ENCODE measurements around the gene DNMT3A. TPM values are rescaled to one million over a fixed set of nuclear protein-coding genes. Genes with fewer than 3 reads are reported as not detected.

DNMT3A gene
- total RNA-seq, 3 donors from 2014 or later, result 89.2 to 106 (median 103) TPM

DNA sequence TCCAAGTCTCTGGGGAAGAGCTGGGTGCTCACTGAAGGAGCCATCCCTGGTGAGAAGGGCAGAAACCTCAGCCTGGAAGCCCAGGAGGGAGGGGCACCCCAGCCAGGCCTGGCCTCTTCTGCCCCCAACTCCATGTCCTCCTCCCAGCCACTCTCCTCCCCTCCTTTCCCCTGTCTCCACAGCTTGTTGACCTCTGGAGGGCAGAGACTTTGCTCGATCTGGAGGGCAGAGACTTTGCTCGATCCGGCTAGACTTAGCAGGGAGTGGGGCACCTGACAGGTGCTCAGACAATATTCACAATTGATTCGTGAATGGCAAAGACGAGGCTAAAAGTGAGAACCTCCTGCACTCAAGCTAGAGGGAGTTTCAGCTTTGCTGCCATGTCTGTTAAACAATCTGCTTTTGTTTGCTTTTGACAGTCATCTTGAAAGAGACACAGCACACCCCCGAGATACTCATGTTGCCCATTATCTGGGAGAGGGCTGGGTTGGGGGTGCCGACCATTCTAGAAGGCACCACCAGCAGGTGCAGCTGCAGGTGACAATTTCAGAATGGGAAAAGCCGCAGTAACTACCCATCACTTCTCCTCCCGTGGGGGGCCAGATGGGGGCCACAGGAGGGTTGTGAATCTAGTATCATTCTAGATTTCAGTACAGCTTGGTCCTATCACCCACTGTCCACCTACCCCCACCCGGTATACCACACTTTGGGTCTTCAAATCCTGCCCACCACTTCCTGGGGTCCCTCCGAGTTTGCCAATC, 54.8 kb downstream of the DNMT3A start:
- ATAC-seq (no peak), DNase-seq (no peak)
- Mint-ChIP-seq H3K4me1 (ENCODE audit: low read depth) (peaks cover 45% of the 10 kb centered on the region), H3K27me3 (ENCODE audit: low read depth) (no peaks in the 10 kb centered on the region), H3K4me3 (no peak overlapping the region), H3K36me3 (ENCODE audit: insufficient read depth) (peaks cover 8% of the 10 kb centered on the region), H3K9me3 (no peaks in the 10 kb centered on the region)

DNA sequence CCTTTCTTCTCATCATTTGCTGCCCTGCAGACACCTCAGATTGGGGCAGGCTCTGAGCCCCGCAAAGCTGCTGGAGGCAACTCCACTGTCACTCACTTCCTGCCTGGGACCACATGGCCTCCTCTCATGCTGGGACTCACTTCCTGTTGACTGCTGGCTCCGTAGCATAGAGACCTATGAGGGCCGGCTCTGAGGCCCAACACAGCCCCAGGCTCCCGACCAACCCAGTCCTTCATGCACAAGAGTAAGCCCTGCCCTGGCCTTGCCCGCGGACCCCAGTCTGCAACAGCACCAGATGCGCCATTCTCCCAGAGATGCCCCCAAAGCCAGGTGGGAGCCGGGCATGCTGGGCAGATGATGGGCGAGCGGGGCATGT, 55.7 kb downstream of the DNMT3A start:
- no peaks in the 10 kb centered on the region for H3K27me3 Mint-ChIP-seq (ENCODE audit: low read depth)
- peak; percentile 52 for DNase-seq
- H3K4me3 Mint-ChIP-seq, result peak overlapping the region; percentile 0
- peaks cover 45% of the 10 kb centered on the region for H3K4me1 Mint-ChIP-seq (ENCODE audit: low read depth)
- no peaks in the 10 kb centered on the region for H3K9me3 Mint-ChIP-seq
- H3K36me3 Mint-ChIP-seq (ENCODE audit: insufficient read depth), result peaks cover 10% of the 10 kb centered on the region
- ATAC-seq, result peak; percentile 99

DNA sequence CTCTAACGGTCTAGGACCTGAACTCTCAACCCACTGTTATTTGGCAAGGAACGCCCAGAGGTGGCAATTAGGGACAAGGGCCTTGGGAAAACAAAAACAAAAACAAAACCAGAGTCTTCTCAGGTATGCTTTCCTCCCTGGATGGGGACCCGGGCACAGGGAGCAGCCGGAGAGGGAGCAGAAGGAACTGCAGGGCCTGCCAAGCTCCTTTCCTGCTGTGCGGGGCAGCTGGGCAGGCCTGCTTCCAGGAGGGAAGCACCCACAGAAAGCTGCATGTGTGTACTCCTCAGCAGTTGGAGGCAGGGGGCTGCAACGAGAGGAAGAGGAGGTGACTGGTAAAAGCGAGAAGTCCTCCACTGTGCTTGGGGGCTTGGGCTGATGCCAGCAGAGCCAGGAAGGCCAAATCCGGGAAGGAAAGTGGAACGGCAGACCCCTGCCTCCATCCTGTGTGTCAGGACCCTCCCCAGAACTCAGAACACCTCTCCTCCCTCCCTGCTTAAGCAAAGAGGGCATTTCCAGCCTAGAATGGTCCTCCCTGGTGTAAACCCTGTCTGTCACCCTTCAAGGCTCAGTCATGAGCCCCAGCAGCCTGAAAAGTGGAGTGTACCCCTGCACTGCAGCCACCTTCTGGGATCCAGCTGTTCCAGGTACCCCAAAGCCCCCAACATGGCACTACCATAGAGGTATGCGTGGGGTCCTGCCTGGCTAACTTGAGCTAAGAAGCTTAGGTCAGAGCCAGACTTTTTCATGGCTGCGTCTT, 56.3 kb downstream of the DNMT3A start:
- peaks cover 48% of the 10 kb centered on the region for H3K4me1 Mint-ChIP-seq (ENCODE audit: low read depth)
- ATAC-seq, result no peak
- peaks cover 11% of the 10 kb centered on the region for H3K36me3 Mint-ChIP-seq (ENCODE audit: insufficient read depth)
- DNase-seq, result no peak
- H3K9me3 Mint-ChIP-seq, result no peaks in the 10 kb centered on the region
- H3K27me3 Mint-ChIP-seq (ENCODE audit: low read depth), result no peaks in the 10 kb centered on the region
- peak overlapping the region; percentile 0 for H3K4me3 Mint-ChIP-seq

DNA sequence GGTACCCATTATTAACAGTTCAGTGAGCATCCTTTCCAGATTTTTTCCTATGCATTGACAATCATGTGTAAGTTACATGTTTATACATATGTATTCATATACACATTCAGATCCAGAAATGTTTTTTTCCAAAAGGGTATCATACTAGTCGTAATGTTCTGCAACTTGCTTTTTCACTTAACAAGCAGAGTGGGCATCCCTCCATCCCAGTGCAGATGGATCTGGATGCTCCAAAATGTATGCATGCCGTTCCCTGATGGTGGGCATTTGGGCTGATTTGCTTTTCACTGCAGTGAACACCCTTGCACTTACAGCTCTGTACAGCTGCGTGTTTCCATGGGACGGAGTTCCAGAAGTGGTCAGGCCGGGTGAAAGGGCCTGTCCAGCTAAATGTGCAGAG, 57.0 kb downstream of the DNMT3A start:
- no peaks in the 10 kb centered on the region for H3K27me3 Mint-ChIP-seq (ENCODE audit: low read depth)
- H3K4me1 Mint-ChIP-seq (ENCODE audit: low read depth), result peaks cover 53% of the 10 kb centered on the region
- no peak for ATAC-seq
- H3K4me3 Mint-ChIP-seq, result no peak overlapping the region
- peaks cover 11% of the 10 kb centered on the region for H3K36me3 Mint-ChIP-seq (ENCODE audit: insufficient read depth)
- no peak for DNase-seq
- H3K9me3 Mint-ChIP-seq, result no peaks in the 10 kb centered on the region

DNA sequence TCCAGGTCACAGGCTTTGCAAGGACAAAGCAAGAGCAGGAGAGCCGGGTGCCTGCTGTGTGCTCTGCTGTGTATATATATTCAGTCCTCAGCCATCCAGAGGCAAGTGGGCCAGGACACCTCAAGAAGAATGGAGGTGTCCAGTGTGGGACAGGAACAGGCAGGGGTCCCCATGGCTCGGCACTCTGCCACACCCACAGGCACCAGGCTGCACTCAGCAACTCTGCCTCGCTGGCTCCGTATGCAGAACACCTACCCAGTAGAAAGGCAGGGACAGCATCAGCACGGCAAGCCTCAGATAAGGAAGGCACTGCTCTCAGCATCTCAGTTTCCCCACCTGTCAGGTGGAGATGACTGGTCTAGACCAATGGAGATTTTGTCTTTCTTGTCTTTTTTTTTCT, 57.8 kb downstream of the DNMT3A start:
- Mint-ChIP-seq H3K27me3 (ENCODE audit: low read depth) (no peaks in the 10 kb centered on the region), H3K9me3 (no peaks in the 10 kb centered on the region), H3K4me3 (no peak overlapping the region), H3K4me1 (ENCODE audit: low read depth) (peaks cover 60% of the 10 kb centered on the region), H3K36me3 (ENCODE audit: insufficient read depth) (peaks cover 15% of the 10 kb centered on the region)
- ATAC-seq, result no peak
- DNase-seq, result no peak

DNA sequence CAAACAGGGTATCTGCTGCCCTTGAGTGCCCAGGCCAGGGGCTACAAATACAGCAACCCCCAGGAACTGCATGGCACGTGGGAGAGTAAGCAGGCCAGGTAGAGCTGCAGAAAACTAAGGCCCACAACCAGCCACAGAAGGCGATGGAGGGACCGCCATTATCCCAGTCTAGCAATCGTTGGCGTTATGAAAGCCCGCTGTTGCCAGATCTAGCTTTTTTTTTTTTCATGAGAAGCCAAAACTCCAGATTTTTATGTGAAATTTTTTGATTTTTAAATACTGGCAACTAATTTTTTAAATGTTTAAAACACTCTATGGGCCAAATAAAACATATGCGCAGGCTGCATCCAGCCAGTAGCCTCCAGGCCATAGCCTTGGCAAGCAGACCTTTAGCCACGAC, 59.8 kb downstream of the DNMT3A start:
- DNase-seq (no peak), ATAC-seq (no peak)
- Mint-ChIP-seq H3K36me3 (ENCODE audit: insufficient read depth) (peaks cover 10% of the 10 kb centered on the region), H3K4me1 (ENCODE audit: low read depth) (peaks cover 64% of the 10 kb centered on the region), H3K4me3 (no peak overlapping the region), H3K9me3 (no peaks in the 10 kb centered on the region), H3K27me3 (ENCODE audit: low read depth) (no peaks in the 10 kb centered on the region)

DNA sequence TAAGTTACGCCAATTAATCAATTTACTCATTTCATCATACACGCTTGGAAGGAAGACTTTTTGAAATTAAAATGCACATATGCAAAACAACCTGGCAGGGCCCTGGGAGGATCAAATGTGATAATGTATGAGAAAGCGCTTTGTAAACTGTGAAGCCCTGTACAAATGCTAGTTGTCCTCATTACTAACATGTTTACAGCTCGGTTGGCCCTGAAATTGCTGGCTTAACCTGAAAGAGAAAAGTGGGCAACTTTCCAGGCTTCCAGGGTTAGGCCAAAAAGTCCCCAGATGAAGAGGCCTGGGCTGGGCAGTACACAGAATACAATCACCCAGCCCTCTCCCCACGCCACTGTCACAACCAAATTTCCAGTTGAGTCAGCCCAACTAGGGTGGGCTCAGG, 60.2 kb downstream of the DNMT3A start:
- ATAC-seq (no peak), DNase-seq (no peak)
- no peaks in the 10 kb centered on the region for H3K27me3 Mint-ChIP-seq (ENCODE audit: low read depth)
- H3K9me3 Mint-ChIP-seq, result no peaks in the 10 kb centered on the region
- H3K4me3 Mint-ChIP-seq, result no peak overlapping the region
- peaks cover 64% of the 10 kb centered on the region for H3K4me1 Mint-ChIP-seq (ENCODE audit: low read depth)
- H3K36me3 Mint-ChIP-seq (ENCODE audit: insufficient read depth), result peaks cover 10% of the 10 kb centered on the region

DNA sequence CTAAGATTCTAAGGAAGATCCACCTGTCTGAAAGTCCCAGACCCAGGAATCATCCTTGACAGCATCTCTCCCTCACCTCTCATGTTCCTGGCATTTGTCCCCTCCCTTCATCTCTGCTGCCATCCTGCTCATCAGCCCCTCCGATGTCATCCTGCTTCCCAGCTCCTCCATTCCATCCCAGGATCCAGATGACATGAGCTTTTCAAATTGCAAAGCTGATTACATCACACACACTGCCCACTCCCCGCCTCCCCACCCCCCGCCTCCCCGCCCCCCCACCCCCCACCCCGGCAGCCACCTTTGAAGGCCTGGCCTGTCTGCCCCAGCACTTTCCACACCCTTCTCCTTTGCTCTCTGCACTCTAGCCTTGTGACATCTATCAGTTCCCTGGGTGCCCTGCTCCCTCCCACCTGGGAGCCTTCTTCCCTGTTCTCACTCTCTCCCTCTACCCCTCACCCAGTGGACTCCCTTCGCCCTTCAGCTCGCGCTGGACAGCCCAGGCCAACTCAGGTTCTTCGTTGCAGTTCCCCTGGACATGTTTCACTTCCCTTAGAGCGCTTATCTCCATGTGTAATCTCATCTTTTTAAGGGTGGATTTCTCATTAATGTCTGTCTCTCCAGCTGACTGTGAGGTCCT, 61.6 kb downstream of the DNMT3A start:
- no peak for DNase-seq
- Mint-ChIP-seq H3K4me1 (ENCODE audit: low read depth) (peaks cover 65% of the 10 kb centered on the region), H3K36me3 (ENCODE audit: insufficient read depth) (peaks cover 7% of the 10 kb centered on the region), H3K27me3 (ENCODE audit: low read depth) (no peaks in the 10 kb centered on the region), H3K9me3 (no peaks in the 10 kb centered on the region), H3K4me3 (no peak overlapping the region)
- ATAC-seq, result no peak

DNA sequence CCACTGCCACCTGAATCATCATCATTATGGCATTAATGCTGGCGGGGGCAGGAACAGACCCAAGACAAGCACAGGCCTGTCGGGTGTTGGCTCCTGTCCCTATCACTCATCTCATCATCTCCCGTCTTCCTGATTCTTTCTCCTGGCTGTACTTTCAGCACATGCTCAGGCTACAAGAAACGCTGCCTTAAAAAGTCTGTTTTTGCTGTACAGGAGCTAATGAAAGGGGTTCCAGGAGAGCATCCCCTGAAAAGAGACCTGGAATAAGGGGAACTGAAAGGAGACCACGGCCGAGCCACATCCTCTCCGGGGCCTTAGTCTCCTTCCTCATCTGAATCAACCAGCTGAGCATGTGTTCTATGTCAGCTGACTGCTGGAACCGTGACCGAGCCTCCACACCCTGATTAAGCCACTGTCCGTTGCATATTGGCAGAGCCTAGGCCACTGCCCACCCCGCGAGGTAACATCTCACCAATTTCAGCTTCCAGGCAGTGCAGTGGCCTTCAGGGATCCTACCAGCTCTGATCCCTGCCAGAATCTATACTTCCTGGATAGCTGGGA, 62.6 kb downstream of the DNMT3A start:
- peaks cover 10% of the 10 kb centered on the region for H3K36me3 Mint-ChIP-seq (ENCODE audit: insufficient read depth)
- H3K4me3 Mint-ChIP-seq, result no peak overlapping the region

DNA sequence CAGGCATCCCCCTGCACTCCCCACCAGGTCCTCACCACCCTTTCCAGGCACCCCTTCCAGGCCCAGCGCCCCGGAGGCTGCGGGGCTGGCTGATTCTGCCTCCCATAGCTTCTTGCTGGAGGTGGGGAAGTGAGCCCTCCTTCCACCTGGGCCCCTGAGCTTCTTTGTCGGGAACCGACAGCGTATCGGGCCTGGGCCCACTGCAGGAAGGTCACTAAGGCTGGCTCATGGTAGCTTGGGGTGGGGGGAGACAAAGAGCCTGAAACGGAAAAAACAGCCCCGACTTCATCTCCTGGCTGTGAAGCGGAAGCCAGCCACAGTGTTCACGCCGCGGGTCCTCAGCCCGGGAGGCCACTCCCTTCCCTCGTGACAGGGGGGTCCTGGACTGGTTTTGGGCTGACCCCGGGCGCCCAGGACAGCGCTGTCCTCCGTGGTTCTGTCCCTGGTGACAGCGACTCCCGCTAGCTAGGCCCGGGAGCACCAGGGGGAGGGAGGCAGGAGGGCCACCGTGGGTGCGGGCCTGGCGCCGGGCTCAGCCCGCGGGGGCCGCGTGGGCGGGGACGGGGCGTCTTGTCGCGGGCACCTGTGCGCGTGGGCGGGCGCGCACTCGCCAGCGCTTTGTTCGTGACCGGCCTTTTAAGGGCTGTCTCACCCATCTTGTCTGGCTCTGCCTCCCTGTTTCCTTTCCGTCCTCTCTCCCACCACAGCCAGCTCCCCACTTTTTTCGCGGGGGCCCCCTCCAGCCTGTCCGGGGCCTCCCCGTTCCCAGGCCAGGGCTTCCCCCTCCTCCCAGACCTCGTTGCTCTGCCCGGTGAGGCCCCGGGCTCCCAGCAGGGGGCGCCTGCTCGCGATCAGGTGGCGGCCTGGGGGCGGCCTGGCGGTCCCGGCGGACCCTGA, 64.9 kb downstream of the DNMT3A start:
- DNase-seq (peak; percentile 71), ATAC-seq (peak; percentile 53 to 54)
- no peaks in the 10 kb centered on the region for H3K9me3 Mint-ChIP-seq
- H3K27me3 Mint-ChIP-seq (ENCODE audit: low read depth), result no peaks in the 10 kb centered on the region
- peaks cover 23% of the 10 kb centered on the region for H3K36me3 Mint-ChIP-seq (ENCODE audit: insufficient read depth)
- H3K4me1 Mint-ChIP-seq (ENCODE audit: low read depth), result peaks cover 69% of the 10 kb centered on the region
- H3K4me3 Mint-ChIP-seq, result peak overlapping the region; percentile 52

More for the DNA sequence above, 62.6 kb downstream of the DNMT3A start:
- Mint-ChIP-seq H3K27me3 (ENCODE audit: low read depth) (no peaks in the 10 kb centered on the region), H3K9me3 (no peaks in the 10 kb centered on the region), H3K4me1 (ENCODE audit: low read depth) (peaks cover 64% of the 10 kb centered on the region)
- ATAC-seq (no peak), DNase-seq (no peak)

DNA sequence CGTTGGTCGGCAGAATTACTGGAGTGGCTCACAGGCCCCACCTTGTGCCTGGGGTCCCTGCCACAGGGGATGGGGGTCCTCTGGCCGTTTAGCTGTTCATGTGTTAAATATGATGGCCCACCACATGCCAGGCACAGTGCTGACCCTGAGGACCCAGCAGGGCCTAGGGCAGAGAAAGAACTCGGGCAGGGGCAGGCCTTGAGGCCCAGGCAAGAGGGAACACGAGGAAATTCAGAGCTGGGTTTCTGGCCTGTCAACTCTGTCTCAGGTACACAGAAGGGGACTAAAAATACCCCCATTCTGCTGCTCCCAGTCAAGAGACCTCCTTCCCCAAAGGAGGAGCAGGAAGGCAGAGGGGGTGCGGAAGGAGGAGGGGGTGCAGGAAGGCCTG, 66.2 kb downstream of the DNMT3A start:
- ATAC-seq (no peak), DNase-seq (no peak)
- no peak overlapping the region for H3K4me3 Mint-ChIP-seq
- peaks cover 69% of the 10 kb centered on the region for H3K4me1 Mint-ChIP-seq (ENCODE audit: low read depth)
- peaks cover 25% of the 10 kb centered on the region for H3K36me3 Mint-ChIP-seq (ENCODE audit: insufficient read depth)
- no peaks in the 10 kb centered on the region for H3K9me3 Mint-ChIP-seq
- no peaks in the 10 kb centered on the region for H3K27me3 Mint-ChIP-seq (ENCODE audit: low read depth)

DNA sequence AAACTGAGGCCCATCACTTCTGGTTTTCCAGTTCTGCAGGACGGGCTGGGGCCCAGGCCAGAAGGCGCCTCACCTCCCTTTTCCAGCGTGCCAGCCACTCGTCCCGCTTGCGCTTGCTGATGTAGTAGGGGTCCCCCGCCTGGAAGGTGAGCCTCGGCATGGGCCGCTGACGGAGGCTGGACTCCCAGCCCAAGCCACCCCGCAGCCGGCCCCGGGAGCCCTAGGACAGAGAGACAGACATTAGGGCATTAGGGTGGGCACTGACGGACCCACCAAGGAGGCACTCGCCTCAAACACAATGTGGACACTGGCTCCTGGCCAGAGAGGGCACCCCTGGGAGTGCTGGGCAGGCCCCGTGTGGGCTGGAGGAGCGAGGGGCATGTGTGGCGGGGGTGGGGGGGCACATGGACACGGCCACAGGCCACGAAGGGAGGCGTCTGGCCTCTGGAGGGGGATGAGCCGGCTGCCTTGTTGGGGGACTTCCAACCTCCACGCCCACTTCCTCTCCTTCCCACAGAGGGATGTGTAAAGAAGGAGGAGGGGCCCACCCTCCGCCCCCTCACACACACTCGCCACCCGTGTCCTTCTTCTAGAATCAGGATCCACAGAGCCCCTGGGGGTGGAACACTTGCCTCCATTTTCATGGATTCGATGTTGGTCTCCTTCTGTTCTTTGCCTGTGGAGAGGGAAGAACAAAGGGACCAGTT, 66.7 kb downstream of the DNMT3A start:
- peak; percentile 23 to 25 for ATAC-seq
- H3K4me1 Mint-ChIP-seq (ENCODE audit: low read depth), result peaks cover 65% of the 10 kb centered on the region
- DNase-seq, result peak; percentile 62
- peaks cover 29% of the 10 kb centered on the region for H3K36me3 Mint-ChIP-seq (ENCODE audit: insufficient read depth)
- no peak overlapping the region for H3K4me3 Mint-ChIP-seq
- no peaks in the 10 kb centered on the region for H3K9me3 Mint-ChIP-seq
- no peaks in the 10 kb centered on the region for H3K27me3 Mint-ChIP-seq (ENCODE audit: low read depth)

DNA sequence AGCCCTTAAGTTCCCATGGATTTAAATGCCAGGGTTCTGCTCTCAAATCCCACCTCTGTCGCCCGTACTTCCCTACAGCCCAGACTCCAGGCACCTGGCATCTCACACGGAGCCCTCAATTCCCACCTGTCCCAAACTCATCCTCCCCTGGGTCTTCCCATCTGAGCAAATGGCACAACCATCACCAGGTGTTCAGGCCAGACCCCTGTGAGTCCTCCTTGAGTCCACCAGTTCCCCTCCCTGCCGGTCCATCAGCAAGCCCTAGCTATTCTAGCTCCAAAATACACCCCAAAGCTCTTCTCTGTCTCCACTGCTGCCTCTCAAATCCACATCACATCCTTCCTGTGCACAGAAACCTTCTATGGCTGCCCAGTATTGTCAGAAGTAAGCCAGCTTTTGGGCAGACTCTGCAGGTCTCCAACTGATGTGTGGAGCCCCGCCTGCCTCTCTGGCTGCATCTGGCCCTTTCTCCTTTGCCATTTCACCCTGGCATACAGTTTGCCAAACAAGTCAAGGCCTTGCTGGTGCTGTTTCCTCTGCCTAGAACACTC, 67.7 kb downstream of the DNMT3A start:
- peak overlapping the region; percentile 65 for H3K4me3 Mint-ChIP-seq
- DNase-seq (no peak), ATAC-seq (no peak)
- H3K36me3 Mint-ChIP-seq (ENCODE audit: insufficient read depth), result peaks cover 33% of the 10 kb centered on the region
- H3K4me1 Mint-ChIP-seq (ENCODE audit: low read depth), result peaks cover 62% of the 10 kb centered on the region
- H3K9me3 Mint-ChIP-seq, result no peaks in the 10 kb centered on the region
- no peaks in the 10 kb centered on the region for H3K27me3 Mint-ChIP-seq (ENCODE audit: low read depth)

Measured in activated T-cell treated with anti-CD3 and anti-CD28 coated beads, Interleukin-2, amount 50 U/mL, for 4 hours (primary cell).